Head of caudate nucleus (tissue), 42 donors: ENCODE data around the gene GNB3.

Source experiments
- DNase-seq, 42 donors: peaks; one replicate each; pipeline versions ENCODE4 v3.0.0 to v3.0.0-alpha.2; 2020 to 2021; ENCODE audit warnings: mixed read lengths in 7 of 42
- intact Hi-C: fragments of 100-400 bp; cut with DNase I; formaldehyde crosslinking; loops from one replicate; pipeline ENCODE4 v1.15.0; 2022

GNB3 gene

DNA sequence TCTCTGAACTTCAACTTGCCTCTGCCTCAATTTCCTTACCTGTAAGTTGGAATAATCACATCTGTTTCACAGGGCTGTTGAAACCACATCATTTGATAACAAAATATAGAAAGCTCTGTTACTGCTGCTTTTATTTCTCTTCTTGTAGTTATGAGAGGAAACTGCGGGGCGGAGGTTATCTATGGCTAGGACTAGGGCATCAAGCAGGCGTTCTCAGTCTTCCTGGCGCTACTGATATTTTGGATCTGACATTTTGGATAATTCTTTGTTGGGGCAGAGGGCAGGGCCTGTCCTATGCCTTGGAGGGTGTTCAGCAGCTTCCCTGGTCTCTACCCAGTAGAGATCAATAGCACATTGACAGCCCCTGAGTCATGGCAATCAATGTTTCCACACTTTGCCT lies 8.6 kb upstream of the GNB3 start:
- DNase-seq: no peak
- intact Hi-C loops: no loop called here

DNA sequence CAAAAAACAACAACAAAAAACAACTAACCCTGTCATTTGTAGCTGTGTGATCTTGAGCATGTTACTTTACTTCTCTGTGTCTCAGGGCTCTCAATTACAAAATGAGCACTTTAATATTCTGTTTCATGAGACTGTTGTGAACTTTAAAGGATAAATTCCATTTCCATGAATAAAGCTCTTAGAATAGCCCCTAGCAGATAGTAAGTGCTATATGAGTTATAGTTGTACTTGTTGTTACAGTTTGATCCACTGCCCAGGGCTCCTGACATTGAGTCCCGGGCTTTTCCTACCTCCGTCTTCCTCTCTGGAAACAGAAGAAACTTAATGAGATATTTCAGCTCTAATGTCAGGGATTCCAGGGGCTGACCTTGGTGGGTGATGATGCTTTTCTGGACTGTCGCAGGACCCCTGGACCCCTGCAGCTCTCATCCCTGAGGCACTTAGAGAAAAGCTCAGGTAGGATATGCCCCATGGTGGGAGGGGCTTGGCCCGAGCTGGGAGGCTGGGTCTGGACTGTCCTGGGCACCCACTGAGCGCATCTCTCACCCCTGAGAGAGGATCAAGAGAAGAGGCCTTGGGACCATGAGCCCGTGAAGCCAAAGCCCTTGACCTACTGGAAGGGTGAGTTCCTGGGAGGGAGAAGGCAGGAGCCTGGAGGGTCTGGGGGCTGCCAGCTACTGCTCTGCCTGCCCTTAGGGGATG lies 7.4 kb upstream of the GNB3 start:
- DNase-seq: no peak
- intact Hi-C loops: no loop called here

DNA sequence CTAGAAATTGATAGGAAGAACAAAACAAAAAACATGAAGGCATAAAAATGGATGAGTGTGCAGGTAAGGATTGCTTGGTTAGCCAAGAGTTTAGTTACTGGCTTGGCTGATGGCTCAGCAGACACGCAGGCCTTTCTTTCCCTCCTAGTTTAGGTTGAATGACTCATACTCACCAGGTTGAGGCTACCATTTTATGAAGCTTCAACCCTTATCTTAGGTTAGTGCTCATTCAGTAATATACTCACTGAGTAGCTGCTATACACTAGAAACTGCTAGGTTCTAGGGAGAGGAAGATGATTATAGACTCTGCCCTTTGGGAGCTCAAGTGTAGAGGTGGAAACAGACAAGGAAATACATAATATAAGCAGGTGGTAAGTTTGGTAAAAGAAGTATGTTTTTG lies 6.5 kb upstream of the GNB3 start:
- intact Hi-C loops: no loop called here

DNA sequence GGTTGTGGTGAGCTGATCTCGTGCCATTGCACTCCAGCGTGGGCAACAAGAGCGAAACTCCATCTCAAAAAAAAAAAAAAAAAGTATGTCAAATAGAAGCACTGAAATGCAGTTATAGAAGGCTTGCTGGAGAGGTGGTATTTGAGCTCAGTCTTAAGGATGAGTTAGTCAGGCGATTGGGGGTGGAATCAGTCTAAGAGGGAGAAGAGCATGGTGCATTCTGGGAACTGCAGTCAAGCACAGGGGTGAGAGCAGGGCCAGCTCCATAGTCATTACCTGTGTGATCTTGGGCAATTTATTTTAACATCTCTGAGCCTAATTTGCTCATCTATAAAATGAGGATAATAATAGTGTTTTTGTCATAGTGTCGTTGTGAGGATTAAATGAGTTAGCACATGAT lies 5.9 kb upstream of the GNB3 start:
- peak in 30 of 42 donors; percentile 31 to 88 (median 60) for DNase-seq

More for the DNA sequence above, 6.5 kb upstream of the GNB3 start:
- no peak for DNase-seq

DNA sequence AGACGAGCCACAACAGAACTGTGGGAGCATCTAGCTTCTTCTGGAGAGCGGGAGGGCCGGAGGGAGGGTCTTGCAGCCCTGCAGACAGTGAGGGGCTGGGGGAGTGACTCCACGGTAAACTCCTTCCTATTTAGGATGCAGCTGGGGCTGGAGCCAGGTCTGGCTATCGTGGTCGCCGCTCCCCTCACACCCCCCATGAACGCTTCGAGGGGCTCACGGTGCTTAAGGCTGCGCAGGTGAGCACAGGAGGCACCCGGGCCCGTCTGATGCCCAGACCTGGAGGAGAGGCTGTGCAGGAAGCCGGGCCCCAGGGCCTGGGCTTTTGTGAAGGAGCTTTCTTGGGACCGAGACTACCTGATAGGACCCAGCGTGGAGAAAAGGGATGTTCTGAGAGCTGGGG lies 3.9 kb upstream of the GNB3 start:
- intact Hi-C loops: no loop called here
- DNase-seq: no peak

More for the DNA sequence above, 5.9 kb upstream of the GNB3 start:
- intact Hi-C loops: no loop called here

DNA sequence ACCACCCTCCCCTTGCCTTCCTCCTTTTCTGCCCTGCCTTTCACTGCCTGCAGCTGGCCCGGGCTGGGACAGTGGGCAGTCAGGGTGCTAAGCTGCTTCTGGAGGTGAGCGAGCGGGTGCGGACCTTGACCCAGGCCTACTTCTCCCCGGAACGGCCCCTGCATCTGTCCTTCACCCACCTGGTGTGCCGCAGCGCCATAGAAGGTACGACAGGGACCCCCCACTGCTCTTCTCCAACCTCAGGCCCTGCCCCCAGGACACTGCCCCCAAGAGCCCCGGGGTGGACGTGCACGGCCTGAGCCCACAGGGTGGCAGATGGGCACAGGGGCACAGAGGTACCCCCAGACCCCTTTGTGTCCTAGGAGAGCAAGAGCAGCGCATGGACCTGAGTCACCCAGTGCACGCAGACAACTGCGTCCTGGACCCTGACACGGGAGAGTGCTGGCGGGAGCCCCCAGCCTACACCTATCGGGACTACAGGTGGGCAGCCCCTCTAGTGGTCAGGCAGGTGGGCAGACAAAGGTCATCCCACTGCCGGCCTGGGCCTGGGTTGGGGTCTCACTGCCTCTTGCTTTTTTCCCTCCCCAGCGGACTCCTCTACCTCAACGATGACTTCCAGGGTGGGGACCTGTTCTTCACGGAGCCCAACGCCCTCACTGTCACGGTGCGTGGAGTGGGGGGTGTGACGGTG lies 3.2 kb upstream of the GNB3 start:
- DNase-seq: no peak
- intact Hi-C loops: no loop called here

DNA sequence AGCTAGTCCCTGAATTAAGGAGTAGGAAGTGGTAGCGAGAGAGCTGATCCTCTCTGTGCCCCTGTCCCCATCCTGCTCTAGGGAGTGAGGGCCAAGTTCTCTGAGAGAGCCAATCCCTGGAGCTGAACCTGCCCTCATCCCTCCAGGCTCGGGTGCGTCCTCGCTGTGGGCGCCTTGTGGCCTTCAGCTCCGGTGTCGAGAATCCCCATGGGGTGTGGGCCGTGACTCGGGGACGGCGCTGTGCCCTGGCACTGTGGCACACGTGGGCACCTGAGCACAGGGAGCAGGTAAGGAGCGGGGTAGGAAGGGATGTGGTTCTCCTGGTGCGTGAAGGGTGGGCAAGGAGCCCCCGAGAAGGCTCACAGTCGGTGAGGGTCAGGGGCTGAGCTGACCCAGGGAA lies 1.9 kb upstream of the GNB3 start:
- intact Hi-C loops: no loop called here
- no peak for DNase-seq

DNA sequence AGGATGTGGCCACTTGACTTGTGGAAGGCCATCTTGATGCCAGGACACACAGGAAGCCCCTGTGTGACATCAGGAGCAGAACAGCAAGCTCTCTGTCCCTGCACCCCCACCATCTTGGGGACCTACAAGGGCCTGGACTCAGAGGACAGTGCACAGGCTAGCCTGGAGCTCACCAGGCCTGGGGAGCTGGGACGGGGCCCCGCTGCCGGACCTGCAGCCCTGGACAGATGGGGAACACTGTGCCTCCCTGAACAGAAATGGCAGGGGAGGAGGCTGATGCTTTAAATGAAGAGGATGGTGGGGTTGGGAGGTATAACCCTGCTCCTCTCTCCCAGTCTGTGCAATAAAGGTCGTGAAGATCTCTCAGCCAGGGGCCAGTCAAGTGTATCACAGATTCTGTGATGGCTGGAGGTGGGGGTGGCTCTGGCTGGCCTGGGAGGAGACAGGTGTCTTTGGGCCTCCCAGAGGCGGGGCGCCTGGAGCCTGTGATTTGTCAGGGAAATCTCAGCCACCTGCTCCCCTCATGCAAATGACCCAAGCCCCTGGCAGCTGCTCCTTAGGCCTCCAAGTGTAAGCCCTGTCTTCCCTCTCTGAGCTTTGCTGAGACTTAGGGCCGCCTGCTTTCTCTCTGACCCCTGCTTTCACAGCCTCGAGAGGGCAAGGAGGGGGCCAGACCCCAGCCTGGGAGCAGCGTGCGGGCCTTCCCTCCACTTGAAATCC lies 1.1 kb upstream of the GNB3 start:
- intact Hi-C loops: no loop called here
- DNase-seq: peak in 1 of 42 donors; percentile 49

DNA sequence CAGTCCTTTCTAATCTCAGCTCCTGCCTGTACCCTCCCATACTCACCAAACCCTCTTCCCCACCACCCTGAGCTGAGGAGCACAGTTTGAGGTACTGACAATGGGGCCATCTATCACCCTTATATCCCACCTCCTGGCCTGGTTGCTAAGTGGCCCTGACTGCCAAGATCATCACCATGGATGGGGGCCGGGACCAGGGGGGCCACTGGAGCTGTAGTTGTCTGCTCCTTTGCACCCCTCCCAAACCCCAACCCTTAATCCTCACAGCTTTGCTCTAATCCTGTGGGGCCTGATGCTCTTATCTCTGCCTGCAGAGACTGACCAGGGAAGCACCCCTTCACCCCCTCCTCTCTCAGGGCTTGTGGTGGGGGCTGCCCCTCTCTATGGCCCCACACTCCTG lies 395 bp upstream of the GNB3 start:
- intact Hi-C loops: no loop called here
- DNase-seq: no peak

DNA sequence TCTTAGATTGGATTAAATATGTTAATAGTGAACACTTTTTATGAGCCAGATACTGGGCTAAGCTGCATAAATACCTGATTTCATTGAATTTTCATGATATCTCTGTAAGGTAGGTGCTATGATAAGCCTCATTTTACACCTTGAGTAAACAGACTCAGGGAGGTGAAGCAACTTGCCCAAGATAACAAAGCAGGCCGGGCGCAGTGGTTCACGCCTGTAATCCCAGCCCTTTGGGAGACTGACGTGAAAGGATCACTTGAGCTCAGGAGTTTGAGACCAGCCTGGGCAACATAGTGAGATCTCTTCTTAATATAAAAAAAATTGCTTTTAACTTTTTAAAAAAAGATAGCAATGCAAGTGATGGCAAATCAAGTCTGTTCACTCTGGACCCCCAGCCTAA lies 1.4 kb downstream of the GNB3 start:
- intact Hi-C loops: no loop called here

DNA sequence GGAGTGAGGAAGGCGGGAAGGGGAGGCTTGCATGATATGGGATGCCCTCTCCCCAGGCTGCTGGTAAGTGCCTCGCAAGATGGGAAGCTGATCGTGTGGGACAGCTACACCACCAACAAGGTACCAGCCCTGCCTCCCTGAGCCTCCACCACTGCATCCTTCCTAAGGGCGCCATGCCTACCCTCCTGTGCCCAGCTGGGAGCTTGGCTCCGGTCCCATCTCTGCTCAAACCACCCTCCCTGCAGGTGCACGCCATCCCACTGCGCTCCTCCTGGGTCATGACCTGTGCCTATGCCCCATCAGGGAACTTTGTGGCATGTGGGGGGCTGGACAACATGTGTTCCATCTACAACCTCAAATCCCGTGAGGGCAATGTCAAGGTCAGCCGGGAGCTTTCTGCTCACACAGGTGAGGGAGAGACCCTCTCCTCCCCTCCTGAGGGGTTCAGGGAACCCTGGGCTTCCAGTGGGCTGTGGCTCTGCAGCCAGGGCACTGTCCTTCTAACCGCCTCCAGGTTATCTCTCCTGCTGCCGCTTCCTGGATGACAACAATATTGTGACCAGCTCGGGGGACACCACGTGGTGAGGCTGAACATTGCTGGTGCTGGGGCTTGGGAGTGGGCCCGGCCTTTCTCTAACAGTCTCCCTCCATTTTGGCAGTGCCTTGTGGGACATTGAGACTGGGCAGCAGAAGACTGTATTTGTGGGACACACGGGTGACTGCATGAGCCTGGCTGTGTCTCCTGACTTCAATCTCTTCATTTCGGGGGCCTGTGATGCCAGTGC lies 2.6 kb downstream of the GNB3 start:
- DNase-seq: no peak
- intact Hi-C loops: no loop called here

More for the DNA sequence above, 1.4 kb downstream of the GNB3 start:
- no peak for DNase-seq

DNA sequence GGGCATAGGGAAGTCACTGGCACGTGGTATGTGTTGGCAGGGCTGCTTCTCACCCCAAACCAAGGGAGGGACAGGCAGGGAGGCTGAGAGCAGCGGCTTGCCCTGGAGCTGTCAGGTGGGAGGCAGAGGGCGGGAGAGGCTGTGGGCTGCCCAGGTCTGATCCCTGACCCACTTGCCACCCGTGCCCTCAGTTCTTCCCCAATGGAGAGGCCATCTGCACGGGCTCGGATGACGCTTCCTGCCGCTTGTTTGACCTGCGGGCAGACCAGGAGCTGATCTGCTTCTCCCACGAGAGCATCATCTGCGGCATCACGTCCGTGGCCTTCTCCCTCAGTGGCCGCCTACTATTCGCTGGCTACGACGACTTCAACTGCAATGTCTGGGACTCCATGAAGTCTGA lies 4.7 kb downstream of the GNB3 start:
- intact Hi-C loops: no loop called here
- DNase-seq: no peak

DNA sequence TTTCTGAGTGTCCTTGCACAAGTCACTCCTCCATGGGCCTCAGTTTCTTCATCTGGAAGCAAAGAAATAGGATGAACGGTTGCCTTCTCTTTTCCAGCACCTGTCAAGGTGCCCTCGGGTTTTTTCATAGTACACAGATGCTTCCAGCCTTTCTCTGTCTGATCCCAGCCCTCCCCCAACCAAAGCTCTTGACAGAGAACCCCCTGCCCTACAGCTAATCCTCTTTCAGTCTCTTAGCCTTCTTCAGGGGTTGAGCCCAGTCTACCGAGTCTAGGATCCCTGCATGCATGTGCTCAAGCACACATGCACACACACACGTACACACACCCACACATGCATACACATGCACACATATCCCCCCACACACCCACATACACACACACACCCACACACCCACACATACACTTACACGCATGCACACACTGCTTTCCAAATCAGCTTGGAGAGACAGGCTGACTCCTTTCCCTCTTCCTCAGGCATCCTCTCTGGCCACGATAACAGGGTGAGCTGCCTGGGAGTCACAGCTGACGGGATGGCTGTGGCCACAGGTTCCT lies 5.7 kb downstream of the GNB3 start:
- intact Hi-C loops: no loop called here
- peak in 4 of 42 donors; percentile 29 to 56 (median 42) for DNase-seq

DNA sequence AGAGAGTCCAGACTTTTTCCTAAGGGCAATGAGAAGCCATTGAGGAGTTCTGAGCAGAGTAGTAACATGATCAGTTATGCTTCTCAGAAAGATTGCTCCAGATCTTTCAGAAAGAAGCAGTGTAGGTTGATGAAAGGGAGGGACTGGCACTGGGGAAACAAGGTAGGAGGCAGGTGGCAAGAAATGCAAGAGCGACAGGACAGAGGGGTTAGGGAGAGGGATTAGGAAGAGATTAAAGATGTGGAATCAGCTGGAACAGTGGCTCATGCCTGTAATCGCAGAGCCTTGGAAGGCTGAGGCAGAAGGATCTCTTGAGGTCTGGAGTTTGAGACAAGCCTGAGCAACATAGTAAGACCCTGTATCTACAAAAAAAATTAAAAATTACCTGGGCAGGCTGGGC lies 7.0 kb downstream of the GNB3 start:
- peak in 3 of 42 donors; percentile 25 to 55 (median 29) for DNase-seq
- intact Hi-C loops: no loop called here

DNA sequence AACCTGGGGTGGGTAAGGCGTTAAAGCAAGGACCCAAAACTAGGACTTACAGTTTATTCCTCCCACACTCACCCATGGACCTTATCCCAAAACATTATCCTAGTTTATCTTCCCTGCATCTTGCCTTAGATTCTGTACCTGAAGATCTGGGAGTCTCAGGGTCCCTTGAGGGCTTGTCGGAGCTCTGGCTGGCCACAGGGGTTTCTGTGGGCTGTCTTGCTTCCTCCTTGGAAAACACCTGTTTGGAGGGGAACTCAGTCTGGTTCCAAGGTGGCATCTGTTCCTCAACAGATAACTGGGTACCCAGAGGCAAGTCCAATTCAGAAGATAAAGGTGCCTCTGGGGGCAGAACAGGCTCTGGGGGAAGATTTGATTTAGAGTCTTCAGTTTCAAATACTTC lies 8.7 kb downstream of the GNB3 start:
- DNase-seq: no peak
- intact Hi-C loops: no loop called here

DNA sequence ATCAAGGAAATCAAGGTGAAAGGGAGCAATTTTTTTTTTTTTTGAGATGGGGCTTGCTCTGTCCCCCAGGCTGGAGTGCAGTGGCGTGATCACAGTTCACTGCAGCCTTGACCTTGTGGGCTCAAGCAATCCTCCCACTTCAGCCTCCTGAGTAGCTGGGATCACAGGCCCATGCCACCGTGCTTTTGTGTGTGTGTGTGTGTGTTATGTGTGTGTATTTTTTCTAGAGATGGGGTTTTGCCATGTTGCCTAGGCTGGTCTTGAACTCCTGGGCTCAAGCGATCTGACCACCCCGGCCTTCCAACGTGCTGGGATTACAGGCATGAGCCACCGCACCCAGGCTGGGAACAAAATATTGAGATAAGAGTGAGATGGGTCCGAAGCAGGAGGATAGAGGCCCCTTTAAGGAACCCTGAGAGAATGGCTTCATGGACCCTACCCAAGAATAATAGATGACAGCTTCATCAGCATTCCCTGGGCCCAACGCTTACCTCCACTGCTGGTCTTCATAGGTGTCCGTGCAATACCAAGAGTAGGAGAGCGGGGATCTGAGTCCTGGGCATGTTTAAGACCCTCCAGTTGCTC lies 9.3 kb downstream of the GNB3 start:
- intact Hi-C loops: no loop called here

DNA sequence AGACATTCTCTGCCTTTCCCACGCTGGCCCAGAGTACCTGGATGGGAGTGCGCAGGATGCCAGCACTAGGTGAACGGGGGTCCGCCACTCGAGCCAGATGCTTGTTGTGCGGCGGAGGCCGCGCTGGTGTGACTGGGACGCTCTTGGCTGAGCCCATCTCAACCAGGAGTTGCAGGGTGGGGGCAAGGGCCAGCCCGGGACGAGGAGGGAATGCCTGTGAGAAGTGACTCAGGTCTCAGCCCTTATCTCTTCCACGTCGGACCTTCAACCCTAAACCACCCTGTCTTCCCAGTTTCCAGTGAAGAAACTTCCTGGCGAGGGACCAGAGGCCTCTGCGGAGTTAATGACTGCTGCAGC lies 10.0 kb downstream of the GNB3 start:
- intact Hi-C loops: no loop called here
- no peak for DNase-seq

More for the DNA sequence above, 9.3 kb downstream of the GNB3 start:
- no peak for DNase-seq

DNA sequence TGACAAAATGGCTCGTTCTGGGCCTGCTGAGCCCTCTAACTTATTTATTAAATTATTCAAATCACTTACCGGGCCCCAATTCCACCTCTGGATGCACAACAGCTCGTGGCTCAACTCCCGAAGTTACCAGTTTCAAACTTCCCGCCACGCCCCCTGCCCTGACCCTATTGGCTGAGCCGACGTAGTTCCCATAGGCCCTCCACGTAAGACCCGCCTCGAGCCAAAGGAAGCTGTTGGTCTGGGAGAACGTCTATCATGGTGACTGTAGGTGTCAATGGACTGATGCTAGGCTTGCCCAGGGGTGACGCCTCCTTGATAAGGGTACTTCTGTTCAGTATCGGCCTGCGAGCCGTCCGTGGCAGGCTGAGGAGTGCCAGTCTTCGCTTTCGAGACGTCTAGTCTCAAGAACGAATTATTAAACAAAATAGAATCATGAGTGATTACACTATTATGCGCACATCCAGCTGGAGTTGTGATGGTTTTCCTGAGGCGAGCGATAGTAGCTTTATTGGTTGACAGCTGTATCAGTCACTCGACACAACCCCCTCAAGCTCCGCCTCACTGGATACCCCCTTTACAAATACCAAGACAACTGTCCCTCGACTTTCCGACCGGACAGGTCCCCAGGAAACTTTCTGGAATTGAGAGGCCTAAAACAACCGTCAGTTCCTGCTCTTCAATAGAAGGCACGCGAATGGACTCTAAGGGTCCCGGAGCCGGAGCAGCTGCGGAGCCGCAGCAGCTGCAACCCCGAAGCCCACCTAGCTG lies 10.6 kb downstream of the GNB3 start, which contains the start of gene CDCA3:
Gene CDCA3, minus strand, starts transcription at position 134 of the 768 bp plus-strand sequence. CDS start 334 bp downstream, outside the sequence.
- peak; percentile 84 to 99 (median 96) for DNase-seq
- intact Hi-C loops: no loop called here
